Suprapubic skin (tissue), 4 donors: ENCODE measurements around the gene DMXL1. TPM values are rescaled to one million over a fixed set of nuclear protein-coding genes. Genes with fewer than 3 reads are reported as not detected.

ENCODE experiments used
- DNase-seq, 2 donors: peaks; one replicate each; pipeline ENCODE4 v3.0.0-alpha.2; 2019; ENCODE audit warnings: low spot score in 2 of 2
- H3K27ac ChIP-seq: fragments of 200-600 bp; sonication (generic); one replicate; pipeline ENCODE4 v1.5.1; 2019
- H3K27me3 ChIP-seq: fragments of 200-600 bp; sonication (generic); one replicate; pipeline ENCODE4 v1.5.1; 2019
- H3K36me3 ChIP-seq: fragments of 200-600 bp; sonication (generic); one replicate; pipeline ENCODE4 v1.5.1; 2019
- H3K4me1 ChIP-seq: fragments of 200-600 bp; sonication (generic); one replicate; pipeline ENCODE4 v1.5.1; 2019
- H3K4me3 ChIP-seq: fragments of 200-600 bp; sonication (generic); one replicate; pipeline ENCODE4 v1.5.1; 2019; ENCODE audit warnings: mild to moderate bottlenecking
- H3K9me3 ChIP-seq: fragments of 200-600 bp; sonication (generic); one replicate; pipeline ENCODE4 v1.5.1; 2019
- CTCF ChIP-seq, 2 donors: fragments of 200-600 bp in 1 of 2; fragments of 450-650 bp in 1 of 2; sonication (generic) in 1 of 2; IDR thresholded peaks; one replicate each; pipeline ENCODE4 v1.5.1; 2016 to 2019; ENCODE audit warnings: antibody characterized with exemption in 2 of 2, mild to moderate bottlenecking in 1 of 2, moderate library complexity in 1 of 2
- EP300 ChIP-seq: sonication (generic); formaldehyde crosslinking; IDR thresholded peaks from one replicate; pipeline ENCODE4 v1.6.1; 2017; ENCODE audit warnings: antibody characterized with exemption
- POLR2A ChIP-seq, 2 donors: fragments of 450-650 bp; IDR thresholded peaks; one replicate each; pipeline ENCODE4 v1.6.1; 2017; ENCODE audit warnings: antibody characterized with exemption in 2 of 2, mild to moderate bottlenecking in 2 of 2, moderate library complexity in 2 of 2
- POLR2AphosphoS5 ChIP-seq, 3 donors: sonication (generic); formaldehyde crosslinking; IDR thresholded peaks; one replicate each; pipeline ENCODE4 v1.6.1; 2017; ENCODE audit warnings: antibody characterized with exemption in 3 of 3
- WGBS: methylation state at CpG from one replicate; pipeline ENCODE4 v1.1.5; 2018; 5-methylcytosine and 5-hydroxymethylcytosine counted together
- total RNA-seq, 4 donors: library from RNA; depleted of rRNA; stranded (reverse); fragments of >200 nt; gene quantifications; one replicate each; pipeline ENCODE4 v1.1.0, GENCODE V29; 2016

Gene DMXL1
- total RNA-seq, 4 donors from 2014 or later, result 38.8 to 79.1 (median 47.9) TPM

DNA sequence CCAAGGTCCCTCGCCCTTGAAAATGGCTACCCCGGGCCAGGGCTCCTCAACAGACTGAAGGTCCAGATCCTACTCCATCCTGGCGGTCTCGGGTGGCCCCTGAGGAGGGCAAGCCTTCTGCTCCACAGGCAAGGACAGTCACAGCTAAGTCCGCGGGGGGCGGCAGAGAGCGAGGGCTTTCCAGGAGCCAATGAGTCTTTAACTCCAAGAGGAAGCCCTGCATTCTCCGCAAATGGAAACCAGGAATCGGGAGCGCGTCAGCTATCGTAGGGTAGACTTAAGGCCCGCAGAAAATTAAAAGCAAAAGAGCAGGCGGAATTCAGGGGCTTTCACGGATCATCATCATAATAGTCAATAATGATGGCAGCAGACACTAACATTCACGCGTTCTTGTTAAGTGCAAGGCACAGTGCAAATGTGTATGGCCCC, 197.1 kb downstream of the DMXL1 start:
- TF ChIP-seq CTCF (IDR thresholded peaks at IDR 0.05), result peak; percentile 4 to 33
- no peak for TF ChIP-seq EP300
- TF ChIP-seq POLR2AphosphoS5 (IDR thresholded peaks at IDR 0.05), result no peak
- no peaks in the 10 kb centered on the region for H3K36me3 ChIP-seq
- H3K27ac ChIP-seq, result peak overlapping the region; percentile 86
- H3K9me3 ChIP-seq, result no peaks in the 10 kb centered on the region
- DNase-seq, result peak; percentile 97
- peaks cover 26% of the 10 kb centered on the region for H3K4me1 ChIP-seq
- H3K4me3 ChIP-seq, result peak overlapping the region; percentile 65
- no peaks in the 10 kb centered on the region for H3K27me3 ChIP-seq
- 3% methylated on average over 18 of the region's 18 CpGs for WGBS

GRCh38 chr5:119268387-119269060, 197.6 kb downstream of the DMXL1 start:
- no peaks in the 10 kb centered on the region for H3K9me3 ChIP-seq
- under 1% methylated on average over 44 of the region's 65 CpGs for WGBS
- peak overlapping the region; percentile 86 for H3K27ac ChIP-seq
- no peaks in the 10 kb centered on the region for H3K27me3 ChIP-seq
- TF ChIP-seq POLR2A (IDR thresholded peaks at IDR 0.05), result peak in 1 of 2 donors; percentile 52
- no peak for TF ChIP-seq EP300
- no peak for TF ChIP-seq CTCF (IDR thresholded peaks at IDR 0.05)
- peak in 1 of 3 donors; percentile 50 for TF ChIP-seq POLR2AphosphoS5 (IDR thresholded peaks at IDR 0.05)
- H3K4me1 ChIP-seq, result peaks cover 31% of the 10 kb centered on the region
- peak; percentile 98 to 99 for DNase-seq
- no peaks in the 10 kb centered on the region for H3K36me3 ChIP-seq
- peak overlapping the region; percentile 65 for H3K4me3 ChIP-seq

DNA sequence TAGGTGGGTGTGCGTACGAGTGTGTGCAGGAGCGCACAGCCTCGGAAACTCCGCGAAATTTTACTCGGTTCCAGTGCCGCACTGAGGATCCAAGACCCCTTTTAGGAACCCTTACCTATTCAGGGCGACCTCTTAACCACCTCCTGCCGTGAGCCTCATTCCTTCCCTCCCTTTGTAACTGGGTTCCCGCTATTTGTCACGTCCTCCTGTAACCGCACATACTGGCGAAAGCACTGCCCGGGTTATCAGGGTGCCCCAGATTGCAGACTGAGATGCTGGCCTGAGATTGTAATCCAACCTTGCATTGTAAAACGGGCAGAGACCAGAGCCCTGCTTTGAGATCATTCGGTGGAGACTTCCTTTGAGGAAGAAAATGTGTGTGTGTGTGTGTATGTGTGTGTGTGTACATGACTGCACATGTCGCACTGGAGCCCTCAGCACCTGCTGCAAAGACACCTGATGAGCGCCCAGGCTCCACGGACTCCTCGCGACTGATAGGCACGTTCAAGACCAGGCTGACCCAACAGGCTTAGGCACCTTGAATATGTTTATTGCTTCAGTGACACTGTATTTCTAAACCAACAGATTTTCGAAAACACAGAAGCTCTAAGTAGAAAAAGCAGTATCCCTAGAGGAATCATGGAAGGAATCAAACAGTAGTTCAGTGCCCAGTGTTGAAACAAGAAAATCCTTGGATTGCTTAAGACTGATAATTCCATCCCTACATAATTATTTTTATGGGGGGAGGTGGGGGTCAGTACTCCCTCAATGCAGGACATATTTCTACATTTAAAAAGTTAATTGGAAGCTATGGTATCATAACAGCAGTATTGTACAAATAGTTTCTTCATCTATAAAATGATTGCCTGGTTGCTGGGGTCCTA, 198.4 kb downstream of the DMXL1 start:
- no peaks in the 10 kb centered on the region for H3K27me3 ChIP-seq
- no peaks in the 10 kb centered on the region for H3K9me3 ChIP-seq
- peak overlapping the region; percentile 86 for H3K27ac ChIP-seq
- peak in 1 of 2 donors; percentile 69 for DNase-seq
- peak overlapping the region; percentile 65 for H3K4me3 ChIP-seq
- WGBS, result 4% methylated on average over 24 of the region's 24 CpGs
- TF ChIP-seq CTCF (IDR thresholded peaks at IDR 0.05), result no peak
- TF ChIP-seq POLR2A (IDR thresholded peaks at IDR 0.05), result no peak
- no peak for TF ChIP-seq EP300
- TF ChIP-seq POLR2AphosphoS5 (IDR thresholded peaks at IDR 0.05), result no peak
- H3K36me3 ChIP-seq, result no peaks in the 10 kb centered on the region
- H3K4me1 ChIP-seq, result peaks cover 39% of the 10 kb centered on the region

DNA sequence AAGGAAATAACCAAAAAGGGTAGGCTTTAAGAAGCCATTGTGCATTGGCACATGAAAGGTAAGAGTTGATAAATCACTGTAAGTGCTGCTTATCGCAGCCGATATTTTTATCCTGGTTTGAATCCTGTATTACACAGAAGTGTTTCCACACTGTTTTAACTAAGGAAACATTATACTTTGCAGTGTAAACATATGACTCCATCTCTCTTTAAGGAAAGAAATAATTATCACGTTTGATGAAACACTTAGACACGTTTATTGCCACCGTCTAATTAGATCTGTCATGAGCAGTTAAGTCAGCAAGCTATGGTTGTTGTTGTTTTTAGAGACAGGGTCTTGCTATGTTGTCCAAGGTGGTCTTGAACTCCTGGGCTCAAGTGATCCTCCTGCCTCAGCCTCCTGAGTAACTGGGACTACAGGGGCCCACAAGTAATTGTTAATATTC, 199.3 kb downstream of the DMXL1 start:
- no peak overlapping the region for H3K27ac ChIP-seq

More for the DNA sequence above, 199.3 kb downstream of the DMXL1 start:
- peak overlapping the region; percentile 65 for H3K4me3 ChIP-seq
- TF ChIP-seq POLR2AphosphoS5 (IDR thresholded peaks at IDR 0.05) (no peak), CTCF (IDR thresholded peaks at IDR 0.05) (no peak), POLR2A (IDR thresholded peaks at IDR 0.05) (no peak), EP300 (no peak)
- no peaks in the 10 kb centered on the region for H3K9me3 ChIP-seq
- no peak for DNase-seq
- no peaks in the 10 kb centered on the region for H3K36me3 ChIP-seq
- 69% methylated on average over 5 of the region's 5 CpGs for WGBS
- H3K4me1 ChIP-seq, result peaks cover 43% of the 10 kb centered on the region
- no peaks in the 10 kb centered on the region for H3K27me3 ChIP-seq
